ENCODE data around the gene TLX1.

DNA sequence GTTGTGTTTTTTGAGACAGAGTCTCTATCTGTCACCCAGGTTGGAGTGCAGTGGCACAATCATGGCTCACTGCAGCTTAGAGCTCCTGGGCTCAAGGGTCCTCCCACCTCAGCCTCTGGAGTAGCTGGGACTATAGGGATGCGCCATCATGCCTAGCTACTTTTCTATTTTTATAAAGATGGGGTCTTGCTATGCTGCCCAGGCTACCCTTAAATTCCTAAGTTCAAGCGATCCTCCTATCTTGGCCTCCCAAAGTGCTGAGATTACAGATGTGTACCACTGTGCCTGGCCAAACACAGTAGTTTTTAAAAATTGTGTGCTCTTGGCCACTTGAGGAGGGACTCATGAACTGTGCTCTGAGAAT is 10.6 kb upstream of the TLX1 start:
- TF ChIP-seq POLR2A (IDR thresholded peaks at IDR 0.05): no peak
- TF ChIP-seq, protein P1, sequence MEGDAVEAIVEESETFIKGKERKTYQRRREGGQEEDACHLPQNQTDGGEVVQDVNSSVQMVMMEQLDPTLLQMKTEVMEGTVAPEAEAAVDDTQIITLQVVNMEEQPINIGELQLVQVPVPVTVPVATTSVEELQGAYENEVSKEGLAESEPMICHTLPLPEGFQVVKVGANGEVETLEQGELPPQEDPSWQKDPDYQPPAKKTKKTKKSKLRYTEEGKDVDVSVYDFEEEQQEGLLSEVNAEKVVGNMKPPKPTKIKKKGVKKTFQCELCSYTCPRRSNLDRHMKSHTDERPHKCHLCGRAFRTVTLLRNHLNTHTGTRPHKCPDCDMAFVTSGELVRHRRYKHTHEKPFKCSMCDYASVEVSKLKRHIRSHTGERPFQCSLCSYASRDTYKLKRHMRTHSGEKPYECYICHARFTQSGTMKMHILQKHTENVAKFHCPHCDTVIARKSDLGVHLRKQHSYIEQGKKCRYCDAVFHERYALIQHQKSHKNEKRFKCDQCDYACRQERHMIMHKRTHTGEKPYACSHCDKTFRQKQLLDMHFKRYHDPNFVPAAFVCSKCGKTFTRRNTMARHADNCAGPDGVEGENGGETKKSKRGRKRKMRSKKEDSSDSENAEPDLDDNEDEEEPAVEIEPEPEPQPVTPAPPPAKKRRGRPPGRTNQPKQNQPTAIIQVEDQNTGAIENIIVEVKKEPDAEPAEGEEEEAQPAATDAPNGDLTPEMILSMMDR (IDR thresholded peaks at IDR 0.05): no peak

Data from body of pancreas (tissue), 4 donors.